ENCODE measurements around the gene MRPS6.

The MRPS6 gene

DNA sequence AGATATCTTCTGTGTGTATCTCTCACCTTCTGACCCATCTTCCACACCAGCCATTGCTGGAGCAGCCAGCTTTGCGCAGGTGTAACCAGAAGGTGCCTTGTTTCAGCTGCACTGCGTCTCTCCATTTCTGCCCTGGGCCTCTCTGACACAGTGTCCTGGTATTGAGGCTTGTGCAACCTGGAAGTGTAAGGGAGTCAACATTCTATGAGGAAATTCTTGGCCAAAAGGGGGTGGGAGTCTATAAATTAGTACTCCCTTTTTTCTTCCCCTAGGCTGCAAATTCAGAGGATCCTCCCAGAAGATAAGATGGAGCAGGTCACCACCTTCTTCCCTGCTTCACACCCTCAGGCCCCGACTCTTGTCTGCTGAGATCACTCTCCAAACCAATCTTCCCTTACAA lies 109.1 kb downstream of the MRPS6 start:
- DNase-seq (ENCODE audit: low read depth in 1 of 2, low spot score in 1 of 2) = no peak
- TF ChIP-seq, protein P1, sequence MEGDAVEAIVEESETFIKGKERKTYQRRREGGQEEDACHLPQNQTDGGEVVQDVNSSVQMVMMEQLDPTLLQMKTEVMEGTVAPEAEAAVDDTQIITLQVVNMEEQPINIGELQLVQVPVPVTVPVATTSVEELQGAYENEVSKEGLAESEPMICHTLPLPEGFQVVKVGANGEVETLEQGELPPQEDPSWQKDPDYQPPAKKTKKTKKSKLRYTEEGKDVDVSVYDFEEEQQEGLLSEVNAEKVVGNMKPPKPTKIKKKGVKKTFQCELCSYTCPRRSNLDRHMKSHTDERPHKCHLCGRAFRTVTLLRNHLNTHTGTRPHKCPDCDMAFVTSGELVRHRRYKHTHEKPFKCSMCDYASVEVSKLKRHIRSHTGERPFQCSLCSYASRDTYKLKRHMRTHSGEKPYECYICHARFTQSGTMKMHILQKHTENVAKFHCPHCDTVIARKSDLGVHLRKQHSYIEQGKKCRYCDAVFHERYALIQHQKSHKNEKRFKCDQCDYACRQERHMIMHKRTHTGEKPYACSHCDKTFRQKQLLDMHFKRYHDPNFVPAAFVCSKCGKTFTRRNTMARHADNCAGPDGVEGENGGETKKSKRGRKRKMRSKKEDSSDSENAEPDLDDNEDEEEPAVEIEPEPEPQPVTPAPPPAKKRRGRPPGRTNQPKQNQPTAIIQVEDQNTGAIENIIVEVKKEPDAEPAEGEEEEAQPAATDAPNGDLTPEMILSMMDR (IDR thresholded peaks at IDR 0.05; ENCODE audit: insufficient read depth, low read length) = no peak
- TF ChIP-seq GABPA (IDR thresholded peaks at IDR 0.05; ENCODE audit: low read depth) = no peak
- Histone ChIP-seq H3K27me3 (ENCODE audit: insufficient read depth, poor library complexity, severe bottlenecking) (no peaks in the 10 kb centered on the region), H3K27ac (replicated peaks) (no peak overlapping the region), H3K4me3 (replicated peaks; ENCODE audit: insufficient read depth, low read length) (no peak overlapping the region)

DNA sequence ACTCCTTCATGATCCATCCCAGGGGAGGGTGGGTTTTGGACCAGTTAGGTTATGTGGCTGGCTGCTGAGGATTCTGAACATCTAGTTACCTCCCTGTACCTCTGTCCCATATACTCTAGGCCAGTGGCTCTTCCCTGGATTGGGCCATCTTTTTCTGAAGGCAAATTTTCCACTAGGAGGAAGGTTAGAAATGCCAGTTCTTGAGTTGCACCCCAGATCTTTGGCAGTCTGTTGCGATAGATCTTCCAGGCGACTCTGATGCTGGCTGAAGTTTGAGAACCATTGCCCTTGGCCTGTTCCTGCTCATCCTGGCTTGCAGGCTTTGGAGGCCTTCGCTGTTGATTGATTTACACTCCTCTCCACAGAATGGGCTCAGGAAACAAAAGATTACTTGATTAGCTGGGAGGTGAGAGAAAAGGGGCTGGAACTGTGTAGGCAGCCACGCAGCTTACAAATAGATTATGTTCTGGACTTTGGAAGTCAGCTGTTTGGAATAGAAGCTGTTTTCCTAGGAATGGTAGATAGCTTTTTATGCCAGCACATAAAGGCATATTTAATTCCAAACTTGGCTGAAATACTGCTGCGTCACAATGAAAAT lies 110.1 kb downstream of the MRPS6 start:
- no peak for DNase-seq (ENCODE audit: low read depth in 1 of 2, low spot score in 1 of 2)
- Histone ChIP-seq H3K27ac (replicated peaks) (no peak overlapping the region), H3K27me3 (ENCODE audit: insufficient read depth, poor library complexity, severe bottlenecking) (no peaks in the 10 kb centered on the region), H3K4me3 (replicated peaks; ENCODE audit: insufficient read depth, low read length) (no peak overlapping the region)
- TF ChIP-seq POLR2AphosphoS5 (IDR thresholded peaks at IDR 0.05; ENCODE audit: low read depth) = no peak
- TF ChIP-seq SPI1 (IDR thresholded peaks at IDR 0.05; ENCODE audit: borderline replicate concordance, low read depth) = no peak
- no peak for TF ChIP-seq GABPA (IDR thresholded peaks at IDR 0.05; ENCODE audit: low read depth)
- TF ChIP-seq, protein P1 (IDR thresholded peaks at IDR 0.05; ENCODE audit: insufficient read depth, low read length) = no peak

DNA sequence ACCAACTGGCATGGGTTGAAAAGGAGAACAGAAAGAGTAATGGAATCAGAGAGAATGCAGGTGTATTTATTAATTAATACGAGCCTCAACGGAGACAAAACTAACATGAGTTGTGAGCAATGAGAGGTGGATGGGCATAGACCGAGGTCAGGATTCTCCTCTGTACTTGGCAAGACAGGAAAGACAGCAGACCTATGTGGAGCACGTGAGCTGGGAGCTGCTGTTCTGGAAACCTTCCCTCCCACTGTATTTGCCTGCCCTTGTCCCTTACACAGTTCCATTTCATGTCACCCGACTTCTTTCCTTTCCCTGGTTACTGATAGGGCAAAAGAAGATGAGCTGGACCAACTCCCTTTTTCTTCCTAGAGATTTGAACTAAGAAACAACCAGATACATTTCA lies 110.9 kb downstream of the MRPS6 start:
- TF ChIP-seq POLR2AphosphoS5 (IDR thresholded peaks at IDR 0.05; ENCODE audit: low read depth) = no peak
- TF ChIP-seq REST (IDR thresholded peaks at IDR 0.05; ENCODE audit: insufficient replicate concordance, low read depth) = no peak
- TF ChIP-seq GABPA (IDR thresholded peaks at IDR 0.05; ENCODE audit: low read depth) = no peak
- no peak for TF ChIP-seq SPI1 (IDR thresholded peaks at IDR 0.05; ENCODE audit: borderline replicate concordance, low read depth)
- TF ChIP-seq, protein P1 (IDR thresholded peaks at IDR 0.05; ENCODE audit: insufficient read depth, low read length) = no peak
- Histone ChIP-seq H3K4me3 (replicated peaks; ENCODE audit: insufficient read depth, low read length) (no peak overlapping the region), H3K27me3 (ENCODE audit: insufficient read depth, poor library complexity, severe bottlenecking) (no peaks in the 10 kb centered on the region), H3K27ac (replicated peaks) (no peak overlapping the region)
- no peak for DNase-seq (ENCODE audit: low read depth in 1 of 2, low spot score in 1 of 2)

DNA sequence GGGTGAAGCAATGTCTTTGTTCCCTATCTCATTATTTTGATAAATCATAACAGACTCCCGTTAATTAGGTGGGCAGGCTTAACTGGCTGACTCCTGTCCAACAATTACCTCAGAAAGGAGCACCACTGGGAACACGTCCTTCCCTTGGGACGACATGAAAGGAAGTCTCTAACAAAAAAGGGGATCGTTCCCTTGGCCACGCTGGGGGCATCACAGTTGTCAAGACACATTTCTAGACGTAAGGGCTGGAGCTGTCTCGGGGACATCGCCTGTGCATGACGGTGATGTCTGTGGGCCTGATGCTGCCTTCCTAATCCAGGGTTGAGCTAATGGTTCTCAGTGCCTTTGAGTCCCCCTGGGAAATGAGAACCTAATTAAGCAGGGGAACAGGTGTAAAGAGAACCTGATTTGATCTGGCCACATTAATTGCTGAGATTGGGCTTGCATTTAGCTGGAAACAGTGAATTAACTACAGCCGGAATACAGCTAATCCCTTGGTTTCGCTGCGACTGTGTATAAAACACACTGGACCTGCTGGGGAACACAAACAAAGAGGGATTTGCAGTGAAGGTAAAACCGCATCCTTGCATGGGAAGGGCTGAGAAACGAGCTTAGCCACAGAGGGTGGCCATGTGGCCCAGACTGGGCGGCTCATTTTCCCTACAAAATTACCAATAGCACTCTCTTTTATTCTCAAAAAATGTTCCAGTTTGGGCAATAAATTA lies 111.8 kb downstream of the MRPS6 start:
- TF ChIP-seq, protein P1 (IDR thresholded peaks at IDR 0.05; ENCODE audit: insufficient read depth, low read length) = no peak
- TF ChIP-seq SPI1 (IDR thresholded peaks at IDR 0.05; ENCODE audit: borderline replicate concordance, low read depth) (no peak), POLR2AphosphoS5 (IDR thresholded peaks at IDR 0.05; ENCODE audit: low read depth) (no peak), REST (IDR thresholded peaks at IDR 0.05; ENCODE audit: insufficient replicate concordance, low read depth) (no peak), GABPA (IDR thresholded peaks at IDR 0.05; ENCODE audit: low read depth) (no peak)
- no peak overlapping the region for H3K27ac ChIP-seq (replicated peaks)
- no peaks in the 10 kb centered on the region for H3K27me3 ChIP-seq (ENCODE audit: insufficient read depth, poor library complexity, severe bottlenecking)
- no peak for DNase-seq (ENCODE audit: low read depth in 1 of 2, low spot score in 1 of 2)
- H3K4me3 ChIP-seq (replicated peaks; ENCODE audit: insufficient read depth, low read length) = no peak overlapping the region
